Measurements from ENCODE around the gene CXCR2. TPM values are rescaled to one million over a fixed set of nuclear protein-coding genes. Genes with fewer than 3 reads are reported as not detected.
A peak's percentile ranks its signal among the peaks of the same experiment; 100 is the strongest.
"Not testable (repeated sequence)": the region's sequence is repeated elsewhere in the genome, so short reads cannot be mapped to it uniquely, and the experiment has no call there.

The CXCR2 gene
- total RNA-seq, 6 donors from 2014 or later: 0.79 to 25.8 (median 7.2) TPM

- Histone ChIP-seq H3K4me3 (no peak overlapping the region), H3K27ac (no peak overlapping the region), H3K9me3 (no peaks in the 10 kb centered on the region), H3K4me1 (no peaks in the 10 kb centered on the region), H3K27me3 (no peaks in the 10 kb centered on the region), H3K36me3 (no peaks in the 10 kb centered on the region)
- TF ChIP-seq CTCF (IDR thresholded peaks at IDR 0.05): no peak
- no peak for TF ChIP-seq EP300 (IDR thresholded peaks at IDR 0.05)
- TF ChIP-seq POLR2A (IDR thresholded peaks at IDR 0.05): no peak
- TF ChIP-seq POLR2AphosphoS5 (IDR thresholded peaks at IDR 0.05): no peak
- DNase-seq: no peak
- no peak for ATAC-seq (ENCODE audit: low FRiP score in 2 of 2)
- WGBS, 2 donors: 85 to 92% methylated on average over 3 of the region's 3 CpGs
Measured at GRCh38 chr2:218093879-218094278, 31.9 kb upstream of the CXCR2 start.

GRCh38 chr2:218095853-218096252, 30.0 kb upstream of the CXCR2 start:
- no peaks in the 10 kb centered on the region for H3K36me3 ChIP-seq
- H3K27ac ChIP-seq: no peak overlapping the region
- no peak overlapping the region for H3K4me3 ChIP-seq
- no peaks in the 10 kb centered on the region for H3K9me3 ChIP-seq
- H3K4me1 ChIP-seq: no peaks in the 10 kb centered on the region
- DNase-seq (no peak), ATAC-seq (ENCODE audit: low FRiP score in 2 of 2) (no peak)
- TF ChIP-seq EP300 (IDR thresholded peaks at IDR 0.05) (no peak), CTCF (IDR thresholded peaks at IDR 0.05) (no peak), POLR2AphosphoS5 (IDR thresholded peaks at IDR 0.05) (no peak), POLR2A (IDR thresholded peaks at IDR 0.05) (no peak)
- 57 to 65% methylated on average over 8 of the region's 8 CpGs for WGBS, 2 donors
- H3K27me3 ChIP-seq: no peaks in the 10 kb centered on the region

GRCh38 chr2:218097975-218098374, 27.9 kb upstream of the CXCR2 start:
- WGBS, 2 donors: 70 to 72% methylated on average over 3 of the region's 3 CpGs
- no peak overlapping the region for H3K4me3 ChIP-seq
- H3K27me3 ChIP-seq: no peaks in the 10 kb centered on the region
- no peak overlapping the region for H3K27ac ChIP-seq
- H3K36me3 ChIP-seq: no peaks in the 10 kb centered on the region
- TF ChIP-seq POLR2A (IDR thresholded peaks at IDR 0.05): no peak
- no peak for TF ChIP-seq POLR2AphosphoS5 (IDR thresholded peaks at IDR 0.05)
- H3K4me1 ChIP-seq: no peaks in the 10 kb centered on the region
- no peak for ATAC-seq (ENCODE audit: low FRiP score in 2 of 2)
- no peak for DNase-seq
- no peaks in the 10 kb centered on the region for H3K9me3 ChIP-seq

GRCh38 chr2:218108834-218109233, 17.0 kb upstream of the CXCR2 start:
- not testable (repeated sequence) for H3K4me3 ChIP-seq; H3K27ac ChIP-seq; H3K9me3 ChIP-seq; DNase-seq; ATAC-seq (ENCODE audit: low FRiP score in 2 of 2); H3K4me1 ChIP-seq; H3K36me3 ChIP-seq; H3K27me3 ChIP-seq
- 84 to 89% methylated on average over 7 of the region's 7 CpGs for WGBS, 2 donors

GRCh38 chr2:218121789-218122188, 4.0 kb upstream of the CXCR2 start:
- not testable (repeated sequence) for H3K4me3 ChIP-seq; H3K36me3 ChIP-seq; H3K27ac ChIP-seq; ATAC-seq (ENCODE audit: low FRiP score in 2 of 2); DNase-seq; H3K27me3 ChIP-seq
- peaks cover 0 to 20% (median 12%) of the 10 kb centered on the region in 4 donors for H3K9me3 ChIP-seq
- WGBS, 2 donors: 82 to 86% methylated on average over 4 of the region's 4 CpGs
- peaks cover 0 to 14% (median 4%) of the 10 kb centered on the region in 4 donors for H3K4me1 ChIP-seq

GRCh38 chr2:218122286-218122685, 3.5 kb upstream of the CXCR2 start:
- H3K27ac ChIP-seq; H3K4me3 ChIP-seq; DNase-seq; ATAC-seq (ENCODE audit: low FRiP score in 2 of 2); H3K36me3 ChIP-seq; H3K27me3 ChIP-seq: not testable (repeated sequence)
- H3K9me3 ChIP-seq: peaks cover 0 to 15% (median 9%) of the 10 kb centered on the region in 4 donors
- H3K4me1 ChIP-seq: peaks cover 0 to 14% (median 4%) of the 10 kb centered on the region in 4 donors

- no peak for DNase-seq
- ATAC-seq (ENCODE audit: low FRiP score in 2 of 2): no peak
- peak overlapping the region in 1 of 4 donors; percentile 19 for H3K27ac ChIP-seq
- H3K9me3 ChIP-seq: peaks cover 0 to 12% (median 6%) of the 10 kb centered on the region in 4 donors
- WGBS, 2 donors: 83 to 88% methylated on average over 4 of the region's 4 CpGs
- no peaks in the 10 kb centered on the region for H3K36me3 ChIP-seq
- H3K4me1 ChIP-seq: peaks cover 0 to 14% (median 4%) of the 10 kb centered on the region in 4 donors
- H3K27me3 ChIP-seq: no peaks in the 10 kb centered on the region
- no peak for TF ChIP-seq POLR2A (IDR thresholded peaks at IDR 0.05)
- no peak for TF ChIP-seq POLR2AphosphoS5 (IDR thresholded peaks at IDR 0.05)
- TF ChIP-seq EP300 (IDR thresholded peaks at IDR 0.05): no peak
- TF ChIP-seq CTCF (IDR thresholded peaks at IDR 0.05): no peak
- no peak overlapping the region for H3K4me3 ChIP-seq
Measured at GRCh38 chr2:218123986-218124385, 1.8 kb upstream of the CXCR2 start.
